Activated naive CD4-positive, alpha-beta T cell treated with anti-CD3 and anti-CD28 coated beads for 36 hours (primary cell): ENCODE data around the gene LRGUK. TPM values are rescaled to one million over a fixed set of nuclear protein-coding genes. Genes with fewer than 3 reads are reported as not detected.

Source experiments
- CTCF ChIA-PET: fragments of 350-600 bp; sonication (Branson Sonifier 250); formaldehyde crosslinking; loops from one replicate; lab custom pipeline; 2021; ENCODE audit warnings: antibody characterized with exemption; lab: Charles Lee
- DNase-seq: peaks from one replicate; pipeline ENCODE4 v3.0.0-alpha.2; 2020
- H3K27ac Mint-ChIP-seq: one replicate; pipeline ENCODE4 v1.8.0; 2021; ENCODE audit warnings: mild to moderate bottlenecking, mixed read lengths
- H3K27me3 Mint-ChIP-seq: one replicate; pipeline ENCODE4 v1.8.0; 2021; ENCODE audit warnings: low read depth, mixed read lengths
- H3K36me3 Mint-ChIP-seq: one replicate; pipeline ENCODE4 v1.8.0; 2021; ENCODE audit warnings: low read depth, mixed read lengths
- H3K4me1 Mint-ChIP-seq: one replicate; pipeline ENCODE4 v1.8.0; 2021; ENCODE audit warnings: low read depth, mixed read lengths
- H3K4me3 Mint-ChIP-seq: one replicate; pipeline ENCODE4 v1.8.0; 2021; ENCODE audit warnings: mild to moderate bottlenecking, moderate library complexity, mixed read lengths
- H3K9me3 Mint-ChIP-seq: one replicate; pipeline ENCODE4 v1.8.0; 2021; ENCODE audit warnings: mixed read lengths
- intact Hi-C: fragments of 100-400 bp; cut with micrococcal nuclease; formaldehyde crosslinking; loops from one replicate; pipeline ENCODE4 v1.15.1; 2023
- total RNA-seq, 2 experiments: library from RNA; stranded (reverse); gene quantifications; one replicate each; pipeline ENCODE4 v1.2.3, GENCODE V29; 2021

Gene LRGUK
- total RNA-seq, 2 experiments from 2014 or later = 0.07 to 0.14 TPM

DNA sequence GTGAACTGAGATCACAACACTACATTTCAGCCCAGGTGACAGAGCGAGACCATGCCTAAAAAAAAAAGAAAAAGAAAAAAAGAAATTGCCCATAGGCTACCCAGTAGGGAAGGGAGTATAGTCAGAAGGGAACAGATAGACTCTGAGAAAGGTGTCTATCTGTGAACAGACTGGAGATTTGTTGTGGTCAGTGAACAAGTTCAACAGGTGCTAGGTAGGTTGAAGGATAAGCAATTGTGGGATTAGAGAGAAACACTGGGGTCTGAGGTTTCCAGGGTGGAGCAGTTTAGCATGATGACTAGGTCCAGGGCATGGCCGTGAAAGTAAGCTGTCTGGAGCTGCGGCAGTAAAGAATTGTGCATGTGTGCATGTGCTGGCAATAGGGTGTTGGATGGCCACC lies 6.9 kb downstream of the LRGUK start:
- peaks cover 17% of the 10 kb centered on the region for H3K27me3 Mint-ChIP-seq
- DNase-seq = no peak
- no peak overlapping the region for H3K4me3 Mint-ChIP-seq
- H3K27ac Mint-ChIP-seq = no peak overlapping the region
- CTCF ChIA-PET = no interaction called here
- intact Hi-C loops = no loop called here
- H3K4me1 Mint-ChIP-seq = no peaks in the 10 kb centered on the region
- no peaks in the 10 kb centered on the region for H3K9me3 Mint-ChIP-seq
- H3K36me3 Mint-ChIP-seq = no peaks in the 10 kb centered on the region

DNA sequence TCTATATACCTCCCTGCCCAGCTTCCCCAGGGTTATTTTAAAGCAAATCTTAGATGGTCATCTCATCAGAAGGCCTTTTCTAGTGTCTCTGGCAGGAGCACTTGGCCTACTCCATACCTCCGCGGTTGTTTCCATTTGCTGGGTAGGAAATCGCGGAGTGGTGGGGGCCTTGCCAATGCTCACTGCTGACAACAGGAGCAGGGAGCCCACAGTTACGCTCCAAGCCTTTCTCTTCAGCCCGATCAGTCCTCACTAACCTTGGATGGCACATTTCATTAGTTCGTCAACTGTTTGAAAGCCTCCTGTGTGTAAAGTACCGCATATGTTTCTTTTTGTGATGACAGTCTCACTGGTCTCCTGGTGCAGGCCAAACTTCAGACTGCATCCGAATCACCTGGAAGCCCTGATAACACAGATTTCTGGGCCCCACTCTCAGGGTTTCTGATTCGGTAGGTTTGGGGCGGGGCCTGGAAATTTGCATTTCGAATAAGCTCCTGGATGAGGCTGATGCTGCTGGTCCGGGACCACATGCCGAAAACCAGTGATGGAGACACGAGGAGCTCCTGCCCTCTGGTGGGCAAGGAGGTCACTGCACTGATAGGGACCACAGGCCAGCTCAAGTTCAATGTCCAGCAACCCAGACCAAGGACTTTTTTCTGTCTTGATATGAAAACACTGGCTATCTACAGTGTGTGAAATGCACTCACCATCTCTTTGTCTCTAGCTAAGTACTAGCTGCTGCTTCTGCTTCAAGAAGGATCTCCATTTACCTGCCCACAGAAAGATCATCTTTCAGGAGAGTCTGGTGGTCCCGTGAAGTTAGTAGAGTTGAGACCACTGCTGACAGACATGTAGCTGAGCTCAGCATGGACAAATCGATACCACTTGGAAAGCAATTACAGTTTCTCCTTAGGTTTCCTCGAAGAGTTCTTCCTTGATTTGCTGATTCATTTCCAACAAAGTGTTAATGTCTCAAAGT lies 14.0 kb downstream of the LRGUK start:
- intact Hi-C loops = loop anchor here (1.0 to 2.0 kb wide), 2 partner anchors 217 to 1822 kb away; no protein-coding TSS in a partner anchor
- no peaks in the 10 kb centered on the region for H3K36me3 Mint-ChIP-seq

DNA sequence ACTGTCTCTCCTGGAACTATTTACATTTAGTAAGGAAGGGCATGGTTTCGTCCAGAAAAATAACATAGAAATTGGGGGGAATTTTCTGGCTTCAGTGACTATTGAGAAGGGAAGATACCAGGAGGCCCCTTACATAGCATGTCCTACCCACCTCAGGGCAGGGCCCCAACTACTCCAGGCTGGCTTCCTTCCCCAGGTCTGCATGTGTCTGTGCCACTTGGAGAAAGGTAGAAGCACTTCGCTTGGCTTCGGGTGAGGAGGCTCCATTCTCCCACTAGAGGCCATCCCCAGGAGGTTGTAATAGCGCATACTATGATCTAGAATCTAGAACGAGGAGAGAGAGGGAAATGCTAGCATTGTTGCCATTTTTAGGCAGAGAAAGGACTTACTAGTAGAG lies 14.7 kb downstream of the LRGUK start:
- Mint-ChIP-seq H3K9me3 (no peaks in the 10 kb centered on the region), H3K27me3 (no peaks in the 10 kb centered on the region), H3K36me3 (no peaks in the 10 kb centered on the region), H3K27ac (no peak overlapping the region), H3K4me3 (no peak overlapping the region), H3K4me1 (peaks cover 5% of the 10 kb centered on the region)
- DNase-seq = no peak
- intact Hi-C loops = loop anchor here (1.0 to 2.0 kb wide), 2 partner anchors 216 to 1823 kb away; no protein-coding TSS in a partner anchor
- CTCF ChIA-PET = interaction anchor here (0.6 to 2.0 kb wide), 11 partner anchors 9 to 216 kb away, joined by 3 to 8 read pairs (median 4); no protein-coding TSS in a partner anchor

More for the DNA sequence above, 14.0 kb downstream of the LRGUK start:
- Mint-ChIP-seq H3K4me1 (peaks cover 5% of the 10 kb centered on the region), H3K4me3 (peak overlapping the region; percentile 4), H3K9me3 (no peaks in the 10 kb centered on the region), H3K27me3 (no peaks in the 10 kb centered on the region), H3K27ac (no peak overlapping the region)
- CTCF ChIA-PET = interaction anchor here (0.6 to 2.0 kb wide), 17 partner anchors 9 to 310 kb away, joined by 3 to 13 read pairs (median 4); partner anchors contain the start of gene LRGUK
- DNase-seq = peak; percentile 72

DNA sequence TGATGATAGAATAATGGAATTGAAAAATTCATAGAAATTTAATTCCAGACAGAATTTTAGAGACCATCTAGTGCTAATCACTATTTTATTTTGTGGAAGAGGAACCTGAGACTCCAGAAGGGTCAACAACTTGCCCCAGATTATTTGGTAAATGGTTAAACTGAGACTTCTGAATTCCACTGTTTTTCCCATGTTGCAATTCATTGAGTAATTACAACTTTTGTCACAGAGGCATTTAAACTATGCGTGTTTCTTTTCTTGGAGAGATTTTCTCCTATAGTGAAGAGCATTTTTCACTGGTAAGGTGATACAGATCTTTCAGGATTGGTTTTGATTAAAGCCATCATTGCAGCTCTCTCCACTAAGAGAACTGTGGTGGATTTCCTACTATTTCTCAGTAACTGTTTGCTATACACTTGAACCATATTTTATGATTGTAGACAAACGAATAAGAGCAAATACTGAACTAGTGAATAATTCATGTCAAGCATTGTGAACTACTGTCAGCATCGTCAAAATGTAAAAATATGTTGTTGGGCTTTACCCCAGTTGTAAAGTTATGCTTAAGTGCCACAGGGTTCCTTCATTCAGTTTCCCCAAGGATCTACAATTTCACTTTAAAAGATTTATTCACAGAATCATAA lies 26.5 kb downstream of the LRGUK start:
- H3K9me3 Mint-ChIP-seq = no peaks in the 10 kb centered on the region
- no peak for DNase-seq
- intact Hi-C loops = no loop called here
- H3K36me3 Mint-ChIP-seq = no peaks in the 10 kb centered on the region
- H3K27ac Mint-ChIP-seq = no peak overlapping the region
- H3K27me3 Mint-ChIP-seq = no peaks in the 10 kb centered on the region
- H3K4me3 Mint-ChIP-seq = no peak overlapping the region
- no peaks in the 10 kb centered on the region for H3K4me1 Mint-ChIP-seq
- CTCF ChIA-PET = interaction anchor here (0.6 kb wide), 1 partner anchor 153 kb away, joined by 4 read pairs; no protein-coding TSS in a partner anchor

DNA sequence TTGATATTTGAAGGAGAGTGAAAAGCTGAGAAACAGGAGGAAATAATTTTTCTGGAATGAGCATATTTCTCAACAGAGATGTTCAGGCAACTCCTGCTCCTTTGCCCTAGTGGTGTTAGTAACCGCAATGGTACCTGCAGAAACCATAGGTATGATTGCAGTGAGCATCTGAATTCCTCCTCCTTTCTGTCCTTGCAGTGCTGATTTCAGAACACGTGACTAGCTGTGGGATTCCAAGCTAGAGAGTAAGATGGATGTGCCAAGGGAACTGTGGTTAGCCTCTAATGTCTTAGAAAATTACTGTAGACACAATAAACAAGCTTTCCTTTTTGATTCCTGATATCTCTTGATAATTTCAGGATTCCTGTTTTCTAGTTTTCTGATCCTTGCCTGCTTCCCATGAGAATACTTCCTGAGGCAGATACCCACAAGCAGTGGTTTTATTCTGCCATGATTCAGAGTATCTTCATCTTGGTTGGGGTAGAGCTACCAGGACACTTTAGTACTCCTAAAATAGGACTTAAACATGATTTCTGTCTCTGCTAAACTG lies 27.5 kb downstream of the LRGUK start:
- intact Hi-C loops = no loop called here
- Mint-ChIP-seq H3K27me3 (no peaks in the 10 kb centered on the region), H3K4me3 (no peak overlapping the region), H3K9me3 (no peaks in the 10 kb centered on the region), H3K27ac (no peak overlapping the region), H3K36me3 (no peaks in the 10 kb centered on the region), H3K4me1 (no peaks in the 10 kb centered on the region)
- DNase-seq = no peak
- CTCF ChIA-PET = interaction anchor here (0.6 kb wide), 1 partner anchor 154 kb away, joined by 4 read pairs; no protein-coding TSS in a partner anchor

DNA sequence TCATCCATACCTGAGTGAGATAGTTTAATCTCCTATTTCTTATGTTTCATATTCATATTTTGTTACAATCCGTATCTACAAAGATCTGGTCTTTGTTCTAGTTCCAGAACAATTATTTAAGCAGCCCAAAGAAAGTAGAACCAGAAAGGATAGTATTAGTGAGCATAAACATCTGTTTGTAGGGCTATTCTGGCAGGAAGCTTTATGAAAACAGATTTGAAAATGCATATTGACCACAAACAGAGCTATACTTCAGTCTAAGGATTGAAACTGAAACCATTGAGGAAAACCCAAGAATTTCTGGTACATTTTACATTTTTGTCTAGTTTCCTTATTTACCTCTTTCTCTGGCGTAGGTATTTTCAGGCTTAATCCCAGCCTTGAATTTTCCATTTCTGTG lies 28.1 kb downstream of the LRGUK start:
- no peak for DNase-seq
- Mint-ChIP-seq H3K9me3 (no peaks in the 10 kb centered on the region), H3K27ac (no peak overlapping the region), H3K27me3 (no peaks in the 10 kb centered on the region), H3K4me3 (no peak overlapping the region), H3K36me3 (no peaks in the 10 kb centered on the region), H3K4me1 (no peaks in the 10 kb centered on the region)
- intact Hi-C loops = no loop called here
- CTCF ChIA-PET = interaction anchor here (0.6 kb wide), 1 partner anchor 618 kb away, joined by 4 read pairs; no protein-coding TSS in a partner anchor

DNA sequence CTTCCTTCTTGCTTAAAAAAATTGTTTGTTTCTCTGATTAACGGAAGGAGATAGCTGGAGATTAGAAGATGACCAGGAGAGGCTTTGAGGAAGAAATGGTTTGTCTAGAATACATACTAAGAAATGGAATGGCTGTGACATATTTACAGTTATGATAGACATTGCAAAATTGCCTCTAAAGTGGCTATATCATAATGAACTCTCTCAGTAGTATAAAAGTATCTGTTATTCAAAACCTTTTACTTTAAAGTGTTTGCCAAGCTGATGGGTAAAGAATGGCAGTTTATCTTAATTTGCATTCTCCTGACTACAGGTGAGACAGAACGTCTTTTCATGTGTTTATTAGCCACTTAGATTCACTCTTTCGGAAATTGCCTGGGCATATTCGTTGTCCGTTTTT lies 28.7 kb downstream of the LRGUK start:
- intact Hi-C loops = no loop called here
- Mint-ChIP-seq H3K27ac (no peak overlapping the region), H3K4me3 (no peak overlapping the region), H3K27me3 (no peaks in the 10 kb centered on the region), H3K9me3 (no peaks in the 10 kb centered on the region), H3K4me1 (no peaks in the 10 kb centered on the region), H3K36me3 (no peaks in the 10 kb centered on the region)
- DNase-seq = no peak
- CTCF ChIA-PET = interaction anchor here (0.6 kb wide), 1 partner anchor 617 kb away, joined by 4 read pairs; no protein-coding TSS in a partner anchor

DNA sequence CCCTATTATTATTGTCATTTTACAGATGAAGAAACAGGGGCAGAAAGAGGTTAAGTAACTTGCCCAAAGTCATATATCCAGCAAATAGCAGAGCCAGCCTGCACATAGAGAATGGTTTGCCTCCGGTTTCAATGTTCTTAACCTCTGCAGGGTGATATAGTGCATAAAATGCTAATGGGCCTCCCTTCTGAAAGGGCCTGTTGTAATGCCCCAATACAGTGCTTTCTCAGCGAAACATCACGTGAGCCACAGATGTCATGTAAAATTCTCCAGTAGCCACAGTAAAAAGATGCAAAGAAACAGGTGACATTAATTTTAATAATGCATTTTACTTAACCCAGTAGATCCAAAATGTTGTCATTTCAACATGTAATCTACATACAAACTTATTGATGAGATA lies 38.1 kb downstream of the LRGUK start:
- Mint-ChIP-seq H3K27me3 (no peaks in the 10 kb centered on the region), H3K4me1 (no peaks in the 10 kb centered on the region), H3K4me3 (no peak overlapping the region), H3K9me3 (no peaks in the 10 kb centered on the region), H3K27ac (no peak overlapping the region), H3K36me3 (no peaks in the 10 kb centered on the region)
- CTCF ChIA-PET = interaction anchor here (1.0 kb wide), 1 partner anchor 24 kb away, joined by 3 read pairs; no protein-coding TSS in a partner anchor
- no peak for DNase-seq
- intact Hi-C loops = no loop called here

DNA sequence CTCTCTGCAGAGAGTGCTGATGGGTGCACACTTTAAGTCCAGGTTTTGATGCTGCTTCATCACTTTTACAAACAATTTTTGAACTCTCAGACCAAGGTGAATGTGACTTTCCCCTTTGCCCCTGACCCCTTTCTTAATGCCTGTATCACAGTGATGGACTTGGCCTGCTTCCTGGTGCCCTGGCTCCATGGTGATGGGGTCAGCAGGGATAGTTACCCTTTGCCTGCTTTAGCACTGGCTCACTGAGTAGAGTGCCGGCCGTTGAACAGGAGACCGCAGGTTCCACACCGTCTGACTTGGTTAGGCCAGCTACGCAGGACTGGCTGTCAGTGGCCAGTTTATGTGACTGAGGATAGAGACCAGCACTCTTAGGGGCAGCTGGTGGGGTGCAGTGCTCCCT lies 40.1 kb downstream of the LRGUK start:
- H3K4me1 Mint-ChIP-seq = no peaks in the 10 kb centered on the region
- H3K36me3 Mint-ChIP-seq = no peaks in the 10 kb centered on the region
- intact Hi-C loops = no loop called here
- CTCF ChIA-PET = no interaction called here
- no peaks in the 10 kb centered on the region for H3K27me3 Mint-ChIP-seq
- H3K4me3 Mint-ChIP-seq = no peak overlapping the region
- no peaks in the 10 kb centered on the region for H3K9me3 Mint-ChIP-seq
- DNase-seq = no peak
- no peak overlapping the region for H3K27ac Mint-ChIP-seq

DNA sequence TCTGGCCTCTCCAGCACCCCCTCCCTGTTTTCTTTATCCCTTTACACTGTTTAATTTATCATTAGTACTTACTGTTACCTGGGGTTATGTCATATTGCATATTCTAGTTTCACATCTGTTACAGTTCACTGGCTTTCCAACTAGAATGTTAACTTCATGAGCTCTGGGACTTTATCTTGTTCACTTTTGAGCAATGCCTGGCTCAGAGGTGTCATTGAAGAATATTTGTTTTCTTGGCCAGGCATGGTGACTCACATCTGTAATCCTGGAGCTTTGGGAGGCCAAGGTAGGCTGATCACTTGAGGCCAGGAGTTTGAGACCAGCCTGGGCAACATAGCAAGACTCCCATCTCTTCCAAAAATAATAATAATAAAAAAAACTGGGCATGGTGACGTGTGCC lies 40.7 kb downstream of the LRGUK start:
- no peak for DNase-seq
- no peaks in the 10 kb centered on the region for H3K36me3 Mint-ChIP-seq
- intact Hi-C loops = no loop called here
- no peak overlapping the region for H3K27ac Mint-ChIP-seq
- no peaks in the 10 kb centered on the region for H3K4me1 Mint-ChIP-seq
- no peaks in the 10 kb centered on the region for H3K27me3 Mint-ChIP-seq
- no peak overlapping the region for H3K4me3 Mint-ChIP-seq
- no peaks in the 10 kb centered on the region for H3K9me3 Mint-ChIP-seq
- CTCF ChIA-PET = no interaction called here

DNA sequence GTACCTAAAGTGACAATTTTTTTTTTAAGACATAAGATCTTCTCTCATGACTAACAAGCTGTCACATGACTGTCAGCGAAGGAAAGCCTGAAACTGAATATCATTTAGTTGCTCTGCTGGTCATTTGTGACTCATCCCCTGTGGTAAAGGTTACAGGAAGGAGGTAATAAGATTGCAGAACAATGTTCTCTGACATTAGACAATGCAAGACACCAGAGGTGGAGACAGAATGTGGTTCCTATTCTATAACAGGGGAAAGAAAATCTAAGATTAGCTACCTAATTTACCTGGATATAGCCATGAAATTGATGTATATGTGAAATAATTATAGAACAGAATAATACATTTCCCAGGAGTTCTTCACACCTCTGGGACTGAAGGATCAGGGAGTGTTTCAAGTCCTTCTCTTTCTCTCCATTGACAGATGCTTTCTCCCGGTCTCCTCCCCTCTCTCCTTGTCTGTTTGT lies 47.7 kb downstream of the LRGUK start:
- H3K9me3 Mint-ChIP-seq = no peaks in the 10 kb centered on the region
- DNase-seq = peak; percentile 23
- intact Hi-C loops = no loop called here
- no peak overlapping the region for H3K4me3 Mint-ChIP-seq
- H3K27ac Mint-ChIP-seq = no peak overlapping the region
- no peaks in the 10 kb centered on the region for H3K36me3 Mint-ChIP-seq
- H3K27me3 Mint-ChIP-seq = no peaks in the 10 kb centered on the region
- CTCF ChIA-PET = no interaction called here
- H3K4me1 Mint-ChIP-seq = peaks cover 8% of the 10 kb centered on the region
